GM21786 (cell line): ENCODE measurements around the gene SLC9A6.

Experiments used
- ATAC-seq: cut with Tn5 transposase; IDR thresholded peaks from one replicate; pipeline ENCODE4 v1.9.1; 2021; ENCODE audit not compliant: unreplicated experiment

The SLC9A6 gene

DNA sequence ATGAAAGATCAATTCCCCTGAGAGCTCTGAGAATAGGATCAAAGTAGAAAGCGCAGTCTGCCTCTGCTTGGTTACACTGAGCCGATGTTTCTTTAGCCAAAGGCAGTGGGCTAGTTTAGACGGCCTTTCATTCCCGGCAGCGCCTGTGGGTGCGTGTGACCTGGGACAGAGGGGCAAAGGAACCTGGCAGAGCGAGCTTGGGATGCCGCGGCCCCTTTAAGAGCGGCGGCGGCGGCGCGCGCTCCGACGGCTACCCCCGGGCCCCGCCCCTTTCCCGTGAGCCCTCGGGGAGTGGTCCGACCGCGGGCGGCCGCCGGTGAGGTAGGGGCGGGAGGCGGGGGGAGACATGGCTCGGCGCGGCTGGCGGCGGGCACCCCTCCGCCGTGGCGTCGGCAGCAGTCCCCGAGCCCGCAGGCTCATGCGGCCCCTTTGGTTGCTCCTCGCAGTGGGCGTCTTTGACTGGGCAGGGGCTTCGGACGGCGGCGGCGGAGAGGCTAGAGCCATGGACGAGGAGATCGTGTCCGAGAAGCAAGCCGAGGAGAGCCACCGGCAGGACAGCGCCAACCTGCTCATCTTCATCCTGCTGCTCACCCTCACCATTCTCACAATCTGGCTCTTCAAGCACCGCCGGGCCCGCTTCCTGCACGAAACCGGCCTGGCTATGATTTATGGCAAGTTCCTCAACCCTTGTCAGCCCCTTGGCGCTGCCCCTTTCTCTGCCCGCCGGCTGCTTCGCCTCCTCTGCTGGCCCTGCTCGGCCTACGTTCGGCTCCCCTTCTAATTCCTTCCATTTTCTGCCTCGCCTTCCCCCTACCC is at the start of gene SLC9A6:
Gene SLC9A6, plus strand, starts transcription at position 279 of the 816 bp plus-strand sequence. Its CDS starts 224 bp downstream, at position 503.
- peak; percentile 82 for ATAC-seq

DNA sequence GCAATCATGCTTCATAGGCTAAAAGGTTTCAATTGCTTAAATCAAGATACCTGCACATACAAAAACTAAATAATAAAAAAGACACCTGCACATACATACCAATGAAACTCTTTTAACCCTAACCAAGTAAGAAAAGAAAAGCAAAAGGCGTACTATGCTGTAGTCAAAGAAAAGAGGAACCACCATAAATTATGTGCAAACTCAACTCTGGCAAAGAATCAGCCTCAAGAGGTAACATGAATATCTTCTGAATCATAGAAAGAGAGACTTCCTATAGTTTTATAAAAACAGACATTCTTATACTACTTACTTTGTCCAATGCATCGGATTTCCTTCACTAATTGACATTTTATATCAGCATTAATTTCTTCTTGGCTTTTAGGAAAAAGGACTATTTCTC is 40.7 kb upstream of the SLC9A6 start:
- no peak for ATAC-seq

DNA sequence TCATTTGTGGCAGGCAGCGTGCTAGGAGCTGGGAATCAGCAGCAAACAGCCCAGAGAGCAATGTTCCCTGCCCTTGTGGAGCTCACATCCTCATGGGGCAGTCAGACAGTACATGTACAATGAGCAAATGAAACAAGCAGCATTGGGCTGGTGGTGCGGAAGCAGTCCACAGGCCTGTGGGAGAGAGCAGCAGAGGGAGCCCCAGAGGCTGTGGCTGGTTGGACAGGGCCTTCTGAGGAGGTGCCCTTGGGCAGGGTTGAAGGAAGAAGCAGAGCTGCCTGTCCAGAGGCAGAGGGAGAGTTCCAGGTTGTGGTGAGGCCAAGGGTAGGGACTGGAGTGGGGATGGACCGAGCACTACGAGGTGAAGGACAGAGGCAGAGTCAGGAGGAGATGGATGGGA is 33.9 kb upstream of the SLC9A6 start:
- ATAC-seq, result no peak

DNA sequence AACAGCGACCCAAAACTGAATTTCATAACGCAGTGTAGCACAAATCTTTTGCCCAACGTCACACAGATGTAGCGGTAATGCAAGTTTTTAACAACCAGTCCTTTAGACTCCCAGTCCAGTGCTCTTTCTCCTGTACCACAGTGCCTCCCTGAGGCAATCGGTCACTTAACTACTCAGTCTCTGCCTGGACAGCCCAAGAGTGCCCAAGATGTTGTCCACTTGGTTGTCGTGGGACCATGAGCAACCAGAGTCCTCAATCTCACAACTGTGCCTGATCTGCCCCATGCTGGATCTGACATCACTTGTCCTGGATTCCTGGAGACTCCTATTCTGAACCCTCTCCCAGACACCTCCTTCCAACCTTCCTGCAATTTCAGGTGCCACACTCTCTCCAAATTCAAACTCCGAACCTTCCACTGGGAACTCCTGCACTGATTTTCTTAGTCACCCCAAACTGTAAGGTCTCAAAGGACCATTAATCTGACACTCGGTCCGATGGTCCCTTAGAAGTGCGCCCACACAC is 12.1 kb upstream of the SLC9A6 start:
- peak; percentile 35 for ATAC-seq

DNA sequence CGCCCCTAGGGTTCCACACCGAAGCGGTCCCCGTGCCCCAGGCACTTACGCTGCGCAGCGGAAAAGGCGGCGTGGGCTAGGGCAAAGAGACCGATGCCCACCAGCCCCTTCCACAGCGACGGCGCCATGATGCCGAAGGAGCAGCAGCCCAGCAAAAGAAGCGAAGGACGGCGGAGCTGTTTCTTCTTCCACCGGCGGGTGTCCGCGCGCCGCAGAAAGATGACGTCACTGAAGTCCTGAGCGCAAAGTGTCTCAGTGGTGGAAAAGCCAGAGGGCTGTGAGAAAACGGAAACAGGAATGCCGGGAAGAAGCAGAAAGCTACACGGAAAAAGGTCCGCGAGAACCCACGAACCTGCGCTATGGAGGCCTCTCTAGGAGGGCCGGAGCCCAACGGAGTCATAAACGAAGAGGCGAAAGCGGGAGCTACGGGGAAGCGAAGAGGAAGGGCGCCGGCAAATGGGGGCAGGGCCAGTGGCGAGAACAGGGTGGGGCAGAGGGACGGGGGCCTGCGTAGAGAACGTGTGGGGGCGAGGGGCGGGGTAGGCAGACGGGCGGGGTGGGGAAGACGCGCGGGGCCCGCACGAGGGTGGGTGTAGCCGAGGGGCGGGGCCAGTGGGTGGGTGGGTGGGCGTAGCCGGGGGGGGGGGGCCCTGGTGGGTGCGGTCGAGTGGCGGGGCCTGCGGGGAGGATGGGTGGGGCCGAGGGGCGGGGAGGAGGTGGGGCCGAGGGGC is 11.5 kb upstream of the SLC9A6 start, which contains the start of gene MMGT1:
Gene MMGT1, minus strand, starts transcription at position 441 of the 731 bp plus-strand sequence. Its CDS starts 313 bp downstream, at position 128.
- peak; percentile 73 for ATAC-seq

DNA sequence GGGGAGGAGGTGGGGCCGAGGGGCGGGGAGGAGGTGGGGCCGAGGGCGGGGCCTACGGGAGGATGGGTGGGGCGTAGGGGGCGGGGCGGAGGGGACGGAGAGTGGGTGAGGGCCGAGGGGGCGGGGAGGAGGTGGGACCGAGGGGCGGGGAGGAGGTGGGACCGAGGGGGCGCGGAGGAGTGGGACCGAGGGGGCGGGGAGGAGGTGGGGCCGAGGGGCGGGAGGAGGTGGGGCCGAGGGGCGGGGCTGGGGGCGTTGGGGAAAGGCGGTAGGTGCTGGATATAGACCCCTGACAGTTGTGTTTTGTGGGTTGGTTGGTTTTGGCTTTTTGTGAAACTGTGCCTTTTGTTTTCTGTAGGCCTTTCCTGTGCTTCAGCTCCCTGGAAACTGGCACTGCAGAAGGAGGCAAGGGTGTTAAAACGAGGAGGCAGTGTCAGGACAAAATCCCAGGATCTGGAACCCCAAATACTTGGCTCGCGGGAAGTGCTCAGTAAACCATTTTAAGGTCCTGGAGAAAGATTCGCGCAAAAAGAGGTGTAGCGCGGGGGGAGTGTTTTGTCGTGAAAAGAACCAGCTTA is 10.9 kb upstream of the SLC9A6 start:
- no peak for ATAC-seq

DNA sequence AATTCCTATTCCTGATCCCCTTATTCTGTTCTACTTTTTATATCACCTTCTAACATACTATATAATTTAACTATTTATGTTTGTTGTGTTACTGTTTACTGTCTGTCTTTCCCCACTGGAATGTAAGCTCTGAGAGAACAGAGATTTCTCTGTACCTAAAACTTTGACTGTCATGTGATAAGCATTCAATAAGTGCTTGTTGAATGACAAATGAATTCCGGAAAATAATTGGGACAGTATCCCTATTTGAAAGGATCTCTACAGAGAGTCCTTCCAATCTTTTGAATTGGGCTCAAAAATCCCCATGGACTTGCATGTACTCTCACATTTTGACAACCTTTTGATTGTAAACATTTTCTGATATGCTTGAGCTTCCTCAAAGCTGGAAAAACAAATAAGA is 9.8 kb upstream of the SLC9A6 start:
- no peak for ATAC-seq

DNA sequence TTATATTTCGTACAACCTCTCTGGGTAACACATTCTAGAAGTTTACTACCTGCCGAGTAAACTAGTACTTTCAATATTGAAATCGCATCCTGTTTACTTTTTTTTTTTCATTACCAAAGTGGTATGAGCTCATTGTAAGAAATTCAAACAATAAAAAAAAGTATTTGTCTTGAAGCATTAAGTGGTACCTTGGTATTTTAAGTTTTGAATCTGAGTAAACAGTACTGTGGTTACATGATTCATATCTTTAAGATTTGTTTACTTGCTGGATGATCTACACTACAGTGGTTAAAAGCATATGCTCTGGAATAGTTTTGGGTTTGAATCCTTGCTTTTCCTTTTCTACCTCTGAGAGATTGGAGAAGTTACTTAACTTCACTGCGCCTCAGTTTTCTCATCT is 7.6 kb upstream of the SLC9A6 start:
- no peak for ATAC-seq

DNA sequence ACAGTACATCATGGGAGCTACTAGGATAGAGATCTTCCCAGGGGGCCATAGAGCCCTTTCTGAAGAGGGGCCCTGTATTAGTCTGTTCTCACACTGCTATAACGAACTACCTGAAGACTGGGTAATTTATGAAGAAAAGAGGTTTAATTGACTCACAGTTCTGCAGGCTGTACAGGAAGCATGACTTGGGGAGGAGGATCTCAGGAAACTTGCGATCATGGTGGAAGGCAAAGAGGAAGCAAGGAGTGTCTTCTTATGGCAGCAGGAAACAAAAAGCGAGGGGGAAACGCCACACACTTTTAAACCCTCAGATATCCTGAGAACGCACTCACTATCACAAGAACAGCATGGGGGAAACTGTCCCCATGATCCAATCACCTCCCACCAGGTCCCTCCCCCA is 4.2 kb upstream of the SLC9A6 start:
- ATAC-seq, result no peak

DNA sequence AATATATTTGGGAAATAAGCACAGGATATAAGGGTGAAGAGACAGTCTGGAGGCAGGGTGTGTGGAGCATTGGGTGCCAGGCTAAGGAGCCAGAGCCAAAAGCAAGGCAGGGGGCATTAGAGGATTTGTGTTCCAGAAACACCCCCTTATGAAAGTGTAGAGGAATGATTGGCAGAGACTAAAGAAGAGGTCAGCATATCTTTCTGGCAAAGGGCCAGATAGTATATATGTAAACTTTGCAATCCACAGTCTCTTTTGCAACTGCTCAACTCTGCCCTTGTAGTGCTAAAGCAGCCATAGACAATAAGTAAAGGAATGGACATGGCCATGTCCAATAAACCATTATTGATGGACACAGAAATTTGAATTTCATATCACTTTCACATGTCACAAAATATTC is 3.6 kb upstream of the SLC9A6 start:
- no peak for ATAC-seq

DNA sequence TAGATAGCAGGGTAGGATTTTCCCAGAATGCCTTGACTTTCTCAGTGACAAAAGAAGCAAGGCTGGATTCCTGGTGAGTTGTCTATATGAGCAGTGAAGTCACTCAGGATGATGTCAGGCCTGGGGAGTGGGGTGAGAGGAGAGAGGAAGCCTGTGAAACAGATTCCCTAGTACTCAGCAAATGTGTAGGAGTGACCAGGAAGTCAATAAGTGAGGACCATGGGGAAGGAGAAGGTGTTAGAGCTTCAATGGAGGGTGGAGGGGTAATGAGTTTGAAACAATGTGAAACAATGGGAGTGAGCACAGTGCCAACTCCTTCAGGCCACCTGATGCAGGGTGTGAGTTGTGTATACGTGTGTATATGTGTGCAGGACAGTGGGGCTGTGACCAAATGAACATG is 2.4 kb upstream of the SLC9A6 start:
- no peak for ATAC-seq

DNA sequence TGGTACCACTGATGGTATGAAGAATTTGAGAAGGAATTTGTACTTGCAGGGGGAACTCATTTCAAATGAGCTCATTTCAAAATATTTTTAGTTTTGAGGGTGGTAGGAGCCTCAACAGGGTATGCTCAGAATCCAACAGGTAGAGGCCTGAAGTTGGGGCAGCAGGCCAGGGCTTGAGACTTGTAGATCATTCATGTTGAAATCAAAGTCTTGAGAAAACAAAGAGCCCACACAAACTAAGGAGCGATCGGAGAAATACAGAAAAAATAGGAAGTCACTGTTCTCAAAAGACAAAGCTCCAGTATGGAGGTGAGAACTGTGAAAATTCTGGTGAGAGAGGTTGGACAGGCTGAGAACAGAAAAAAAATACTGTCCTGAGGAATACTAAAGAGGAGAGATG is 979 bp upstream of the SLC9A6 start:
- no peak for ATAC-seq

DNA sequence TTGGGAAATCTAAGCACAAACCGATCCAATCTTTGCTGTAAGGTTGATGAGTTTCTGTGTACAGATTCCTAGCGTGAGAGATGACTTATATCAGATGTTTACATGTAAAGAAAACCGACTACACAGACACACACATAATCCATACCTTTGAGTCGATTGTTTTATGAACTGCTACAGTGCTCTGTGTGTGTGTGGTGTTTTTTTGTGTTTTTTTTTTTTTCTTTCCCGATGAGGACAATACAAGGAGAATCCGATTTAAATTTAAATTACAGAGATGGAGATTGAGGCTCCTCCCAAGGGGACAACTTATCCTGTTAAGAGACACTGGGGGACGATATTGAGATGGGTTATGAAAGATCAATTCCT is 461 bp upstream of the SLC9A6 start:
- ATAC-seq, result peak; percentile 10

DNA sequence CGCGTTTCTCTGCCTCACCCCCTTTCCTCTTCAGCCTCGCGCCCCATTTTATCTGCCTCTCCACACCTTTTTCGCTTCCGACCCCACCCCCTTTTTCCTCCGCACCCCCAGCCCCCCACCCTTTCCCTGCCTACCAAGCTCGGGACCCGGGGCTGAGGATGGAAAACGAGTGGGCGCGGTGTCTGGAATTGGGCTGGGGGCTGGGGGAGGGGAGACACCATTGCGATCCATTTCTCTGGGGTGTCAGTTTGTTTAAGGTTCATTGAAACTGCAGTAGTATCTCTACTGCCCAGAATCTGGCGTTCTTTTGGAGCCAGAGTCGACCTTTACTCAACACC is 707 bp downstream of the SLC9A6 start:
- no peak for ATAC-seq

DNA sequence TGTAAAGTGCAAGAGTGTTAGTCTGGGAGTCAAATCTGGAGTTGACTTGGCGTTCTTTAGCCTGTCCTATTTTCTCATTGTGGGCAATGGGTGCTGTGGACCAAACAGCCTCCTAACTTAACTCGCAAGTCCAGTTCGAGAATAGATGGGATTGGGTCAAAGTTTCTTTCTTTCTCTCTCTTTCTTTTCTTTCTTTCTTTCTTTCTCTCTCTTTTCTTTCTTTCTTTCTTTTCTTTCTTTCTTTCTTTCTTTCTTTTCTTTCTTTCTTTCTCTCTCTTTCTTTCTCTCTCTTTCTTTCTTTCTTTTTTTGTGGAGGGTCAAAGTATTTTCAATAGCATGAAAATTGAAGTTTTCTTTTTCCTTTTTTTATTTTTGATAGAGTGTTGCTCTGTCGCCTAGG is 3.0 kb downstream of the SLC9A6 start:
- ATAC-seq, result no peak

DNA sequence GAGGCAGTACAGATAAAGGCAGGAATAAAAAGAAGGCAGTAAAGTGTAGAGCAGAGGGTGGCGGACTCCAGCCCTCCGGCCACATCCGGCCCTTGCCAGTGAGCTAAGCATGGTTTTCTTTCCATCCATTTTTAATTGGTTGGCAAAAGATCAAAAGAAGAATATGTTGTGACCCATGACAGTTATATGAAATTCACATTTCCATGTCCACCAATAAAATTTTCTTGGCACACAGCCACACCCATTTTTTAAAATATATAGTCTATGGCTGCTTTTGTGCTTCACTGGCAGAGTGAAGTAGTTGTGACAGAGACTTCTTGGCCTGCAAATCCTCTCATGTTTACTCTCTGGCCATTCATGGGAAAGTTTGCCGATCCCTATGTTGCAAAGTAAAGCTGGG is 29.8 kb downstream of the SLC9A6 start:
- no peak for ATAC-seq

DNA sequence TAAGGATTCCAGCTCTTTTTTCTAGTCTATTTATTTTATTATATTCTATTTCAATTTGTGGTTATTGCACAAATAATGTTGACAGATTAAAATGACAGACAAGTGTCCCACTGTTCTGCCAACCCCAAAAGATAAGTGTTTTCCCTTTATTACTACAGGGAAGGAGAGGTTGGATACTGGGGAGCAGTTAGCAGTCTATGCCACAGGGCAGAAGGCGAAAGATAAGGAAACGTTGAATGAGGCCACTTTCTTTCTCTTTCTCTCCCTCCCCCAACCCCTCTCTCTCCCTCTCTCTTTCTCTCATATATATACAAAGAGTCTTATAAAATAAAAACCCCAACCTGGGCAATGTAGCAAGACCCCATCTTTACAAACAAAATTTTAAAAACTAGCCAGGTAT is 31.6 kb downstream of the SLC9A6 start:
- no peak for ATAC-seq

DNA sequence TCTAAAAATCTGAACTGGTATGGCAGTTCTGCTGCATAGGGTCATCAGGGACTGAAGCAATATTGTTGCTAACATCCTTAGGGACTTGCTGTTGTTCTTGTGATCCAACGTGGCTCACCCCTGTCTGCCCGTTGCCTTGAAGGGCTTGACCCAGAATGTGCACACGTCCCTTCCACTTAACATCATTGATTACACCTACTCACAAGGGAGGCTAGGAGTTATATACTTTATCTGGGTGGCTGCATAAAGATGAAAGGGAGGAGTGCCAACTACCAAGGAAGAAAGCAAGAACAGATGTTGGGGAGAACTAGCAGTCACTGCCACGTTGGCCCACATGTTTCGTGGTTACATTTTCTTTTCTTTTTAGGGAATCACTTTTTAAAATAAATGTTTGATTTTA is 34.0 kb downstream of the SLC9A6 start:
- ATAC-seq, result no peak

DNA sequence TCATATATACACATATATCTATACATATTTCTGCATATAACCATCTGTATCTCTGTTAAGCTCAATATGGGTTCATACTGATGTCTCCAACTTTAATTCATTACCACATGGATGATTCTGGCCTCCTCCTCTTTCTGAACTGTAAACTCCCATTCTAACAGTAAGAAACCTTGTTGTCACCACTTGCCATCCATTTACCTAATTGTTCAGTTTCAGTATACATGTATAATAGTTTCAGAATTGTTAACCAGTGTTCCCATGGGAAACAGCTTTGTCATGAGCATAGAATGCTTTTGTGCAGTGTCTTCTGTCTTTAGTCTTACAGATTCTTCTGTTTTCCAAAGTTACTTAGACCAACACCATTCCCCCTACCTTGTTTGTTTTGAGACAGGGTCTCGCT is 35.9 kb downstream of the SLC9A6 start:
- ATAC-seq, result peak; percentile 76

DNA sequence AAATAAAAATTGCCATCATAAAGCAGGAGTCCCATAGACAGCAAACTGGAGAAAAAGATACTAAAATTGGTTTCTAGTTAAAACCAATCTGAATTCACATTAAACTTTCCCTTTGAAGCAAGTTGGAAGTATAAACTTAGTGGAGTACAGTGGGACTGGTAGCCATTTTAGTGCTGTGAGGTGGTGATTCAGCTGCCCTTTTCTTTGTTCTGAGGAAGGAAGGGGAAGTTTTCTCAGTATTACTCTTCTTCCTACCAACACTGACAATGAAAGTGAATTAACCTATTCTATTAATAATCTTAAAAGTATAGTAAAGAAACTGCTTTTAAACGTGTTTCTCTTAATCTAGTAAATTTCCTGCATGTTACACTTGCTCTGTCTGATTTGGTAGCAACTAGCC is 36.7 kb downstream of the SLC9A6 start:
- ATAC-seq, result peak; percentile 78

DNA sequence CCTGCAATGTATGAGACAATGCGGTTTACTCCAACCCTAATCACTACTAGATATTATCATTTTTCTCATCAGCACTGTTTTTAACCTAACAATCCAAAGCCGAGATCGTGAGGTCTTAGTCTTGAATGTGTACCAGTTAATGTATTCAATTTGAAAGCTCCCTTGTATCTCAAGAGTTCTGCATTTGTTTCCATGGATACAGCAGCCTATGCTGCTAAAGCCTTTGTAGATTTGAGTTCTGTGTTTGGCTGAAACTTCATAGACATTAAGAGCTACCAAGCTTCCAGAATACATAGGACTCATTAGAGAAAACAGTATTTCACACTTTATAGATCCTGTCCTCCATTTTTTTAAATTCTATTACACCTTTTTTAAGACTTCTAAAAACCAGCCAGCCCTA is 39.9 kb downstream of the SLC9A6 start:
- no peak for ATAC-seq
